GM12878 (cell line): ENCODE measurements around the gene CTIF. TPM values are rescaled to one million over a fixed set of nuclear protein-coding genes. Genes with fewer than 3 reads are reported as not detected.

Experiments used
- ATAC-seq: fragments of 200-7000 bp; cut with Tn5 transposase; 3 replicates; pipeline ENCODE4 v1.9.1; 2020; ENCODE audit warnings: mild to moderate bottlenecking, moderate library complexity
- BruUV-seq: library from RNA; stranded (reverse); fragments of 400-500 nt; replicated peaks from 2 replicates; lab custom pipeline; 2021; lab: Mats Ljungman, UMichigan
- CTCF ChIA-PET: fragments of 300-600 bp; sonication (Branson Sonifier 250); formaldehyde crosslinking; extraction: SDS; loops from one replicate; lab custom pipeline; 2021; ENCODE audit warnings: inconsistent platforms; lab: Yijun Ruan, JAX
- POLR2A ChIA-PET: fragments of 350-600 bp; formaldehyde crosslinking; extraction: SDS; loops from one replicate; lab custom pipeline; 2021; ENCODE audit warnings: inconsistent platforms; lab: Charles Lee
- RAD21 ChIA-PET: fragments of 300-600 bp; sonication (Branson Sonifier 250); formaldehyde crosslinking; loops from one replicate; lab custom pipeline; 2023; ENCODE audit warnings: antibody characterized with exemption; ENCODE audit not compliant: unreplicated experiment; lab: Charles Lee
- SMC1A ChIA-PET: fragments of 300-600 bp; sonication (Branson Sonifier 250); formaldehyde crosslinking; loops from one replicate; lab custom pipeline; 2023; ENCODE audit not compliant: unreplicated experiment, uncharacterized antibody; lab: Charles Lee
- DNase-seq: peaks from one replicate; pipeline ENCODE4 v3.0.0-alpha.2; 2011; ENCODE audit warnings: low read depth, low spot score
- FAIRE-seq: peaks from 3 replicates; lab custom pipeline; 2011; peaks lifted over from hg19 to GRCh38; lab: Jason Lieb, UNC
- H2AFZ ChIP-seq: 2 replicates; pipeline ENCODE4 v1.6.0; 2011; ENCODE audit warnings: low read depth, low read length, control low read depth; ENCODE audit not compliant: control insufficient read depth
- H3K27ac ChIP-seq: 2 replicates; pipeline ENCODE4 v1.5.1; 2011; ENCODE audit warnings: control low read depth; ENCODE audit not compliant: control insufficient read depth, insufficient read depth
- H3K27me3 ChIP-seq, 2 experiments: replicated peaks in 1 of 2; 2 replicates each; pipeline versions ENCODE4 v1.6.0 to v1.6.1; 2011; ENCODE audit warnings: low read length in 1 of 2; ENCODE audit not compliant: control insufficient read depth in 2 of 2, insufficient read depth in 2 of 2
- H3K36me3 ChIP-seq, 2 experiments: 2 replicates each; pipeline ENCODE4 v1.5.1; 2011; ENCODE audit warnings: low read length in 1 of 2; ENCODE audit not compliant: control insufficient read depth in 2 of 2, insufficient read depth in 2 of 2
- H3K4me1 ChIP-seq: 2 replicates; pipeline ENCODE4 v1.6.1; 2011; ENCODE audit warnings: mild to moderate bottlenecking, low read length, moderate library complexity, mixed read lengths; ENCODE audit not compliant: control insufficient read depth, insufficient read depth
- H3K4me2 ChIP-seq: 2 replicates; pipeline ENCODE4 v1.6.0; 2011; ENCODE audit warnings: control low read depth; ENCODE audit not compliant: control insufficient read depth, insufficient read depth
- H3K4me3 ChIP-seq: fragments of 200-600 bp; sonication (generic); 2 replicates; pipeline ENCODE4 v1.5.1; 2016
- H3K79me2 ChIP-seq: 2 replicates; pipeline ENCODE4 v1.6.0; 2011; ENCODE audit warnings: low read length; ENCODE audit not compliant: control insufficient read depth, insufficient read depth
- H3K9ac ChIP-seq: 2 replicates; pipeline ENCODE4 v1.8.0; 2011; ENCODE audit warnings: low read length, control low read depth, mixed read lengths; ENCODE audit not compliant: control insufficient read depth, insufficient read depth
- H3K9me3 ChIP-seq: replicated peaks from 3 replicates; pipeline ENCODE4 v1.5.1; 2011; ENCODE audit warnings: mild to moderate bottlenecking, low read length; ENCODE audit not compliant: control insufficient read depth, insufficient read depth
- H4K20me1 ChIP-seq: 2 replicates; pipeline ENCODE4 v1.6.0; 2011; ENCODE audit not compliant: control insufficient read depth, insufficient read depth
- E2F8 ChIP-seq: fragments of 450-650 bp; IDR thresholded peaks from 2 replicates; pipeline ENCODE4 v1.6.1; 2018; ENCODE audit warnings: mild to moderate bottlenecking, low read depth, moderate library complexity; ENCODE audit not compliant: partially characterized antibody
- NBN ChIP-seq: fragments of 450-650 bp; IDR thresholded peaks from 2 replicates; pipeline ENCODE4 v1.6.1; 2016
- SREBF1 ChIP-seq: IDR thresholded peaks from 2 replicates; pipeline ENCODE4 v1.6.1; 2012; ENCODE audit warnings: mild to moderate bottlenecking, low read length
- ZSCAN29 ChIP-seq: fragments of 450-650 bp; IDR thresholded peaks from 2 replicates; pipeline ENCODE4 v1.6.1; 2017; ENCODE audit warnings: mild to moderate bottlenecking, moderate library complexity
- WGBS: methylation state at CpG from one replicate; pipeline ENCODE4 v1.1.6; 2016; ENCODE audit warnings: low lambda C conversion rate; ENCODE audit not compliant: insufficient replicate concordance, insufficient coverage; ENCODE audit errors: missing lambda C conversion rate; 5-methylcytosine and 5-hydroxymethylcytosine counted together
- in situ Hi-C: fragments of 300-500 bp; cut with MboI; formaldehyde crosslinking; loops from 9 replicates; pipeline ENCODE4 v1.14.3; 2018; ENCODE audit warnings: mixed read lengths
- intact Hi-C: fragments of 100-400 bp; cut with micrococcal nuclease; formaldehyde crosslinking; loops from one replicate; pipeline ENCODE4 v1.14.2; 2022; ENCODE audit not compliant: unreplicated experiment
- polyA plus RNA-seq, 11 experiments: library from polyadenylated mRNA; depleted of rRNA in 4 of 11; unstranded in 6 of 11; stranded (reverse) in 5 of 11; fragments of >200 nt; fragmentation: Nextera tagmentation in 4 of 11; fragmentation: Illumina TruSeq in 1 of 11; extraction: Ambion mirVana in 4 of 11; extraction: Trizol in 1 of 11; gene quantifications; 1 replicate in 1 of 11; 2 replicates in 10 of 11; pipeline versions ENCODE4 v1.2.1 to v1.2.3, GENCODE V29; 2011 to 2016; ENCODE audit warnings: inconsistent platforms in 2 of 11, missing spikeins in 2 of 11, low read depth in 1 of 11
- total RNA-seq, 4 experiments: library from RNA; depleted of rRNA in 3 of 4; stranded (reverse); fragments of >200 nt in 3 of 4; fragmentation: Illumina TruSeq in 1 of 4; extraction: Trizol in 1 of 4; gene quantifications; 2 replicates each; pipeline versions ENCODE4 v1.2.1 to v1.2.3, GENCODE V29; 2013 to 2021

Gene CTIF
- total and polyA plus RNA-seq, 10 of the 15 experiments (the other 5 are each of a cell fraction or from before 2014, with no cell fraction given): 0.06 to 11.6 (median 2.5) TPM

GRCh38 chr18:48694295-48694694, 155.5 kb downstream of the CTIF start:
- Histone ChIP-seq H3K79me2 (no peaks in the 10 kb centered on the region), H3K4me3 (no peak overlapping the region), H2AFZ (no peak overlapping the region), H3K9me3 (no peaks in the 10 kb centered on the region), H3K27me3 (no peaks in the 10 kb centered on the region), H4K20me1 (no peaks in the 10 kb centered on the region), H3K4me1 (peaks cover 5% of the 10 kb centered on the region), H3K4me2 (no peak overlapping the region), H3K27ac (no peak overlapping the region), H3K9ac (no peak overlapping the region), H3K36me3 (no peaks in the 10 kb centered on the region)
- POLR2A ChIA-PET: no interaction called here
- DNase-seq: no peak
- in situ Hi-C loops (loop anchor here (25.0 kb wide), 1 partner anchor 718 kb away; no protein-coding TSS in a partner anchor), intact Hi-C loops (no loop called here)
- ATAC-seq: no peak
- RAD21 ChIA-PET: no interaction called here
- WGBS: 92% methylated on average over 4 of the region's 5 CpGs
- no TSS peak for BruUV-seq
- SMC1A ChIA-PET: no interaction called here
- FAIRE-seq: no peak
- TF ChIP-seq ZSCAN29: no peak
- no peak for TF ChIP-seq NBN
- CTCF ChIA-PET: interaction anchor here (0.6 kb wide), 1 partner anchor 180 kb away, joined by 3 read pairs; no protein-coding TSS in a partner anchor

- ATAC-seq (no peak), DNase-seq (no peak), FAIRE-seq (no peak)
- no TSS peak for BruUV-seq
- intact Hi-C loops: no loop called here
- H3K9me3 ChIP-seq: no peaks in the 10 kb centered on the region
- H3K79me2 ChIP-seq: no peaks in the 10 kb centered on the region
- no peak for TF ChIP-seq SREBF1
- TF ChIP-seq E2F8: no peak
- H3K4me2 ChIP-seq: no peak overlapping the region
- in situ Hi-C loops: loop anchor here (25.0 kb wide), 1 partner anchor 717 kb away; no protein-coding TSS in a partner anchor
- ChIA-PET CTCF (no interaction called here), SMC1A (no interaction called here), POLR2A (interaction anchor here (0.6 kb wide), 1 partner anchor 78 kb away, joined by 3 read pairs; no protein-coding TSS in a partner anchor), RAD21 (no interaction called here)
- H4K20me1 ChIP-seq: no peaks in the 10 kb centered on the region
- no peaks in the 10 kb centered on the region for H3K27me3 ChIP-seq
- no peak overlapping the region for H3K27ac ChIP-seq
- no peak overlapping the region for H3K4me3 ChIP-seq
- H2AFZ ChIP-seq: no peak overlapping the region
- 88% methylated on average over 9 of the region's 9 CpGs for WGBS
- H3K4me1 ChIP-seq: peaks cover 16% of the 10 kb centered on the region
- H3K36me3 ChIP-seq: no peaks in the 10 kb centered on the region
- no peak overlapping the region for H3K9ac ChIP-seq
Observed at GRCh38 chr18:48695671-48696070, 156.8 kb downstream of the CTIF start.
